Measurements from ENCODE around the gene AHRR.

Gene AHRR

GRCh38 chr5:374631-375335, 53.3 kb downstream of the AHRR start:
- H3K4me3 ChIP-seq (ENCODE audit: low read depth, low read length) = no peak overlapping the region
- TF ChIP-seq CTCF (IDR thresholded peaks at IDR 0.05; ENCODE audit: borderline replicate concordance, insufficient read depth, low read depth, low read length) = no peak

- no peak for TF ChIP-seq CTCF (IDR thresholded peaks at IDR 0.05; ENCODE audit: borderline replicate concordance, insufficient read depth, low read depth, low read length)
- no peak overlapping the region for H3K4me3 ChIP-seq (ENCODE audit: low read depth, low read length)
These were observed 53.9 kb downstream of the AHRR start for GRCh38 chr5:375336-375920.

GRCh38 chr5:375921-376798, 54.6 kb downstream of the AHRR start:
- TF ChIP-seq CTCF (IDR thresholded peaks at IDR 0.05; ENCODE audit: borderline replicate concordance, insufficient read depth, low read depth, low read length) = no peak

GRCh38 chr5:376799-377325, 55.3 kb downstream of the AHRR start:
- no peak for TF ChIP-seq CTCF (IDR thresholded peaks at IDR 0.05; ENCODE audit: borderline replicate concordance, insufficient read depth, low read depth, low read length)
- H3K4me3 ChIP-seq (ENCODE audit: low read depth, low read length) = no peak overlapping the region

More at GRCh38 chr5:375921-376798, 54.6 kb downstream of the AHRR start:
- H3K4me3 ChIP-seq (ENCODE audit: low read depth, low read length) = no peak overlapping the region

GRCh38 chr5:377326-377981, 55.9 kb downstream of the AHRR start:
- no peak for TF ChIP-seq CTCF (IDR thresholded peaks at IDR 0.05; ENCODE audit: borderline replicate concordance, insufficient read depth, low read depth, low read length)

GRCh38 chr5:378301-378891, 56.9 kb downstream of the AHRR start:
- no peak overlapping the region for H3K4me3 ChIP-seq (ENCODE audit: low read depth, low read length)
- TF ChIP-seq CTCF (IDR thresholded peaks at IDR 0.05; ENCODE audit: borderline replicate concordance, insufficient read depth, low read depth, low read length) = no peak

More at GRCh38 chr5:377326-377981, 55.9 kb downstream of the AHRR start:
- H3K4me3 ChIP-seq (ENCODE audit: low read depth, low read length) = no peak overlapping the region
